ENCODE measurements around the gene ADGRV1. TPM values are rescaled to one million over a fixed set of nuclear protein-coding genes. Genes with fewer than 3 reads are reported as not detected.

ADGRV1 gene
- total RNA-seq, 1 experiment from 2014 or later = 64.8 TPM

- Histone ChIP-seq H3K56ac (ENCODE audit: insufficient read length, low read depth, low read length) (no peak overlapping the region), H2BK120ac (ENCODE audit: low read depth, low read length, poor library complexity, severe bottlenecking) (no peak overlapping the region), H3K79me2 (ENCODE audit: insufficient read depth, low read length) (no peaks in the 10 kb centered on the region), H2AK5ac (ENCODE audit: insufficient read length, low read length) (no peak overlapping the region), H3T11ph (ENCODE audit: low read length) (no peak overlapping the region), H3K14ac (ENCODE audit: insufficient read depth, low read length) (no peak overlapping the region), H3K18ac (ENCODE audit: insufficient read length, low read depth, low read length) (no peak overlapping the region), H3K23me2 (ENCODE audit: insufficient read length, low read depth, low read length, poor library complexity, severe bottlenecking) (no peaks in the 10 kb centered on the region), H2BK5ac (ENCODE audit: insufficient read length, low read length) (no peak overlapping the region), H3K4ac (ENCODE audit: low read depth, low read length) (no peak overlapping the region), H2BK15ac (ENCODE audit: low read depth, low read length) (no peak overlapping the region), H3K27me3 (ENCODE audit: insufficient read depth, low read length) (no peaks in the 10 kb centered on the region), H3K23ac (ENCODE audit: insufficient read length, low read depth, low read length) (no peak overlapping the region), H4K8ac (replicated peaks; ENCODE audit: insufficient read length, low read depth, low read length) (no peak overlapping the region), H2AFZ (ENCODE audit: low read length) (no peak overlapping the region), H2BK12ac (ENCODE audit: insufficient read length, low read depth, low read length) (no peak overlapping the region), H3K9me3 (ENCODE audit: control insufficient read depth, low read depth, low read length) (no peaks in the 10 kb centered on the region), H3K4me2 (ENCODE audit: insufficient read depth, insufficient read length, low read length) (no peak overlapping the region), H3K79me1 (ENCODE audit: insufficient read depth, low read depth, low read length, poor library complexity, severe bottlenecking) (no peaks in the 10 kb centered on the region), H3K9ac (ENCODE audit: extremely low read depth, insufficient read length, low read length) (no peak overlapping the region), H2BK20ac (ENCODE audit: low read depth, low read length, poor library complexity, severe bottlenecking) (no peak overlapping the region), H4K20me1 (ENCODE audit: control insufficient read depth, insufficient read depth, insufficient read length) (no peaks in the 10 kb centered on the region), H3K4me1 (ENCODE audit: insufficient read depth, low read length) (no peaks in the 10 kb centered on the region), H3K27ac (ENCODE audit: insufficient read length, low read depth, low read length) (no peak overlapping the region), H4K5ac (ENCODE audit: insufficient read length, low read depth, low read length) (no peak overlapping the region), H4K91ac (ENCODE audit: insufficient read length, low read depth, low read length) (no peak overlapping the region)
- no CpG with 5 or more reads among the region's 4 CpGs for WGBS (ENCODE audit: extremely low coverage, insufficient read length, low lambda C conversion rate)
- Mint-ChIP-seq H3K4me3 (no peak overlapping the region), H3K4me1 (peaks cover 5 to 20% of the 10 kb centered on the region in 2 experiments), H3K36me3 (ENCODE audit: insufficient read depth in 1 of 3, low read depth in 3 of 3) (peaks cover 0 to 2% (median 0%) of the 10 kb centered on the region in 3 experiments; a peak in 2 of 7 replicates), H3K27ac (no peak overlapping the region), H3K9me3 (no peaks in the 10 kb centered on the region), H3K27me3 (ENCODE audit: low read depth) (no peaks in the 10 kb centered on the region)
- DNase-seq = no peak
- TF ChIP-seq, protein P1, sequence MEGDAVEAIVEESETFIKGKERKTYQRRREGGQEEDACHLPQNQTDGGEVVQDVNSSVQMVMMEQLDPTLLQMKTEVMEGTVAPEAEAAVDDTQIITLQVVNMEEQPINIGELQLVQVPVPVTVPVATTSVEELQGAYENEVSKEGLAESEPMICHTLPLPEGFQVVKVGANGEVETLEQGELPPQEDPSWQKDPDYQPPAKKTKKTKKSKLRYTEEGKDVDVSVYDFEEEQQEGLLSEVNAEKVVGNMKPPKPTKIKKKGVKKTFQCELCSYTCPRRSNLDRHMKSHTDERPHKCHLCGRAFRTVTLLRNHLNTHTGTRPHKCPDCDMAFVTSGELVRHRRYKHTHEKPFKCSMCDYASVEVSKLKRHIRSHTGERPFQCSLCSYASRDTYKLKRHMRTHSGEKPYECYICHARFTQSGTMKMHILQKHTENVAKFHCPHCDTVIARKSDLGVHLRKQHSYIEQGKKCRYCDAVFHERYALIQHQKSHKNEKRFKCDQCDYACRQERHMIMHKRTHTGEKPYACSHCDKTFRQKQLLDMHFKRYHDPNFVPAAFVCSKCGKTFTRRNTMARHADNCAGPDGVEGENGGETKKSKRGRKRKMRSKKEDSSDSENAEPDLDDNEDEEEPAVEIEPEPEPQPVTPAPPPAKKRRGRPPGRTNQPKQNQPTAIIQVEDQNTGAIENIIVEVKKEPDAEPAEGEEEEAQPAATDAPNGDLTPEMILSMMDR (conservative IDR thresholded peaks at IDR 0.05) = no peak
Observed at GRCh38 chr5:91123901-91124300, 565.3 kb downstream of the ADGRV1 start.

Data from H9 (cell line).